Hepatocyte (in vitro differentiated cells): ENCODE data around the gene NOVA1. TPM values are rescaled to one million over a fixed set of nuclear protein-coding genes. Genes with fewer than 3 reads are reported as not detected.

Source experiments
- DNase-seq: peaks from one replicate; pipeline ENCODE4 v3.0.0-alpha.2; 2016; ENCODE audit warnings: low spot score
- H2AFZ ChIP-seq: fragments of 200-600 bp; sonication (generic); 2 replicates; pipeline ENCODE4 v1.6.0; 2016; ENCODE audit warnings: antibody characterized with exemption, mild to moderate bottlenecking
- H3K27ac ChIP-seq: fragments of 200-600 bp; sonication (generic); 2 replicates; pipeline ENCODE4 v1.5.1; 2016; ENCODE audit warnings: mild to moderate bottlenecking
- H3K27me3 ChIP-seq: fragments of 200-600 bp; sonication (generic); 2 replicates; pipeline ENCODE4 v1.6.1; 2016
- H3K36me3 ChIP-seq: fragments of 200-600 bp; sonication (generic); replicated peaks from 2 replicates; pipeline ENCODE4 v1.5.1; 2016; ENCODE audit warnings: low read depth; ENCODE audit not compliant: insufficient read depth
- H3K4me1 ChIP-seq: fragments of 200-600 bp; sonication (generic); 2 replicates; pipeline ENCODE4 v1.5.1; 2016; ENCODE audit warnings: mild to moderate bottlenecking, moderate library complexity; ENCODE audit not compliant: insufficient read depth
- H3K4me2 ChIP-seq: fragments of 200-600 bp; sonication (generic); 2 replicates; pipeline ENCODE4 v1.6.0; 2016
- H3K4me3 ChIP-seq: fragments of 200-600 bp; sonication (generic); 2 replicates; pipeline ENCODE4 v1.5.1; 2016; ENCODE audit warnings: mild to moderate bottlenecking
- H3K79me2 ChIP-seq: fragments of 200-600 bp; sonication (generic); 2 replicates; pipeline ENCODE4 v1.6.0; 2017; ENCODE audit warnings: mild to moderate bottlenecking
- H3K9me2 ChIP-seq: fragments of 200-600 bp; sonication (generic); replicated peaks from 2 replicates; pipeline ENCODE4 v1.6.0; 2017; ENCODE audit warnings: mild to moderate bottlenecking; ENCODE audit not compliant: insufficient read depth
- H3K9me3 ChIP-seq: fragments of 200-600 bp; sonication (generic); 2 replicates; pipeline ENCODE4 v1.5.1; 2016; ENCODE audit warnings: low read depth, mild to moderate bottlenecking
- H4K20me1 ChIP-seq: fragments of 200-600 bp; sonication (generic); 2 replicates; pipeline ENCODE4 v1.6.0; 2016; ENCODE audit warnings: mild to moderate bottlenecking; ENCODE audit not compliant: insufficient read depth, poor library complexity, severe bottlenecking
- CTCF ChIP-seq: fragments of 200-600 bp; sonication (generic); IDR thresholded peaks from 2 replicates; pipeline ENCODE4 v1.5.1; 2016; ENCODE audit warnings: antibody characterized with exemption, mild to moderate bottlenecking; ENCODE audit not compliant: poor library complexity
- EZH2 ChIP-seq: fragments of 200-600 bp; sonication (generic); IDR thresholded peaks from 2 replicates; pipeline ENCODE4 v1.6.1; 2016; ENCODE audit warnings: antibody characterized with exemption, mild to moderate bottlenecking, borderline replicate concordance
- EZH2phosphoT487 ChIP-seq: fragments of 200-600 bp; sonication (generic); IDR thresholded peaks from one replicate; pipeline ENCODE4 v1.6.1; 2018; ENCODE audit warnings: antibody characterized with exemption, mild to moderate bottlenecking, low read depth, moderate library complexity; ENCODE audit not compliant: unreplicated experiment, severe bottlenecking
- WGBS: methylation state at CpG from one replicate; pipeline ENCODE4 v1.1.6; 2016; ENCODE audit warnings: low lambda C conversion rate; ENCODE audit errors: missing lambda C conversion rate; 5-methylcytosine and 5-hydroxymethylcytosine counted together
- polyA plus RNA-seq: library from polyadenylated mRNA; unstranded; fragments of >200 nt; fragmentation: Nextera tagmentation; extraction: Ambion mirVana; gene quantifications from 2 replicates; pipeline ENCODE4 v1.2.1, GENCODE V29; 2016
- total RNA-seq: library from RNA; depleted of rRNA; stranded (reverse); fragments of >200 nt; gene quantifications from 2 replicates; pipeline ENCODE4 v1.2.3, GENCODE V29; 2014

The NOVA1 gene
- total and polyA plus RNA-seq, 2 experiments from 2014 or later = 1.7 to 2.7 TPM

- no peak overlapping the region for H2AFZ ChIP-seq
- no peaks in the 10 kb centered on the region for H3K9me3 ChIP-seq
- H3K27ac ChIP-seq = no peak overlapping the region
- H3K9me2 ChIP-seq = no peaks in the 10 kb centered on the region
- WGBS = 86% methylated on average over 2 of the region's 2 CpGs
- no peaks in the 10 kb centered on the region for H4K20me1 ChIP-seq
- no peak for DNase-seq
- H3K36me3 ChIP-seq = no peaks in the 10 kb centered on the region
- no peak for TF ChIP-seq EZH2
- no peak for TF ChIP-seq CTCF
- TF ChIP-seq EZH2phosphoT487 = no peak
- H3K27me3 ChIP-seq = no peaks in the 10 kb centered on the region
- no peak overlapping the region for H3K4me2 ChIP-seq
- no peaks in the 10 kb centered on the region for H3K79me2 ChIP-seq
- H3K4me1 ChIP-seq = no peaks in the 10 kb centered on the region
- no peak overlapping the region for H3K4me3 ChIP-seq
Observed at GRCh38 chr14:26443654-26444053, 154.2 kb downstream of the NOVA1 start.

GRCh38 chr14:26429205-26429604 lies 168.6 kb downstream of the NOVA1 start:
- Histone ChIP-seq H3K4me2 (no peak overlapping the region), H4K20me1 (no peaks in the 10 kb centered on the region), H3K27me3 (no peaks in the 10 kb centered on the region), H3K9me3 (no peaks in the 10 kb centered on the region), H3K36me3 (no peaks in the 10 kb centered on the region), H3K27ac (no peak overlapping the region), H3K79me2 (no peaks in the 10 kb centered on the region), H3K9me2 (no peaks in the 10 kb centered on the region), H2AFZ (no peak overlapping the region), H3K4me3 (no peak overlapping the region), H3K4me1 (no peaks in the 10 kb centered on the region)
- DNase-seq = no peak
- no peak for TF ChIP-seq EZH2
- no peak for TF ChIP-seq CTCF
- TF ChIP-seq EZH2phosphoT487 = no peak

GRCh38 chr14:26427097-26427496 lies 170.7 kb downstream of the NOVA1 start:
- Histone ChIP-seq H3K79me2 (no peaks in the 10 kb centered on the region), H3K9me3 (no peaks in the 10 kb centered on the region), H4K20me1 (no peaks in the 10 kb centered on the region), H3K9me2 (no peaks in the 10 kb centered on the region), H3K4me3 (no peak overlapping the region), H3K4me2 (no peak overlapping the region), H2AFZ (no peak overlapping the region), H3K27ac (no peak overlapping the region), H3K4me1 (no peaks in the 10 kb centered on the region), H3K36me3 (no peaks in the 10 kb centered on the region), H3K27me3 (no peaks in the 10 kb centered on the region)
- no peak for DNase-seq
- TF ChIP-seq CTCF (no peak), EZH2 (no peak), EZH2phosphoT487 (no peak)
- 69% methylated on average over 5 of the region's 5 CpGs for WGBS

GRCh38 chr14:26424537-26424936 lies 173.3 kb downstream of the NOVA1 start:
- H4K20me1 ChIP-seq = no peaks in the 10 kb centered on the region
- H3K4me1 ChIP-seq = no peaks in the 10 kb centered on the region
- H3K36me3 ChIP-seq = no peaks in the 10 kb centered on the region
- no peaks in the 10 kb centered on the region for H3K9me3 ChIP-seq
- no peak for TF ChIP-seq EZH2
- TF ChIP-seq CTCF = no peak
- no peak for TF ChIP-seq EZH2phosphoT487
- 69% methylated on average over 2 of the region's 2 CpGs for WGBS
- H3K4me3 ChIP-seq = no peak overlapping the region
- no peaks in the 10 kb centered on the region for H3K79me2 ChIP-seq
- no peaks in the 10 kb centered on the region for H3K27me3 ChIP-seq
- no peak overlapping the region for H3K27ac ChIP-seq
- no peaks in the 10 kb centered on the region for H3K9me2 ChIP-seq
- H2AFZ ChIP-seq = no peak overlapping the region
- H3K4me2 ChIP-seq = no peak overlapping the region
- no peak for DNase-seq
